Smooth muscle cell (in vitro differentiated cells): ENCODE results near the gene PARK7. TPM values are rescaled to one million over a fixed set of nuclear protein-coding genes. Genes with fewer than 3 reads are reported as not detected.
"Not testable (repeated sequence)": the region's sequence is repeated elsewhere in the genome, so short reads cannot be mapped to it uniquely, and the experiment has no call there.

ENCODE experiments used
- DNase-seq: peaks from one replicate; lab custom pipeline; 2025; ENCODE audit not compliant: unreplicated experiment; lab: John Stamatoyannopoulos, UW
- H2AFZ ChIP-seq: fragments of 200-600 bp; sonication (generic); 2 replicates; pipeline ENCODE4 v1.6.0; 2016; ENCODE audit warnings: antibody characterized with exemption, low read depth, mild to moderate bottlenecking
- H3F3A ChIP-seq: fragments of 200-600 bp; sonication (generic); 2 replicates; pipeline ENCODE4 v1.6.0; 2017; ENCODE audit warnings: antibody characterized with exemption, low read depth
- H3K27ac ChIP-seq: fragments of 200-600 bp; sonication (generic); 2 replicates; pipeline ENCODE4 v1.5.1; 2016; ENCODE audit warnings: low read depth, mild to moderate bottlenecking
- H3K27me3 ChIP-seq: fragments of 200-600 bp; sonication (generic); 2 replicates; pipeline ENCODE4 v1.6.1; 2016; ENCODE audit warnings: low read depth, mild to moderate bottlenecking
- H3K36me3 ChIP-seq: fragments of 200-600 bp; sonication (generic); 2 replicates; pipeline ENCODE4 v1.5.1; 2016; ENCODE audit warnings: low read depth
- H3K4me1 ChIP-seq: fragments of 200-600 bp; sonication (generic); 2 replicates; pipeline ENCODE4 v1.5.1; 2016; ENCODE audit warnings: low read depth
- H3K4me2 ChIP-seq: fragments of 200-600 bp; sonication (generic); 2 replicates; pipeline ENCODE4 v1.6.0; 2016; ENCODE audit warnings: mild to moderate bottlenecking
- H3K4me3 ChIP-seq: fragments of 200-600 bp; sonication (generic); 2 replicates; pipeline ENCODE4 v1.5.1; 2016; ENCODE audit warnings: mild to moderate bottlenecking
- H3K79me2 ChIP-seq: fragments of 200-600 bp; sonication (generic); 2 replicates; pipeline ENCODE4 v1.6.0; 2016; ENCODE audit warnings: low read depth, mild to moderate bottlenecking
- H3K9ac ChIP-seq: fragments of 200-600 bp; sonication (generic); 2 replicates; pipeline ENCODE4 v1.6.0; 2016; ENCODE audit warnings: low read depth
- H3K9me3 ChIP-seq: fragments of 200-600 bp; sonication (generic); replicated peaks from 2 replicates; pipeline ENCODE4 v1.5.1; 2016; ENCODE audit warnings: low read depth
- H4K20me1 ChIP-seq: fragments of 200-600 bp; sonication (generic); 2 replicates; pipeline ENCODE4 v1.6.0; 2016; ENCODE audit warnings: low read depth
- WGBS: methylation state at CpG from one replicate; pipeline ENCODE4 v1.1.7; 2016; ENCODE audit warnings: low lambda C conversion rate; 5-methylcytosine and 5-hydroxymethylcytosine counted together
- polyA plus RNA-seq: library from polyadenylated mRNA; unstranded; fragments of >200 nt; fragmentation: Nextera tagmentation; extraction: Ambion mirVana; gene quantifications from 2 replicates; pipeline ENCODE4 v1.2.1, GENCODE V29; 2016
- total RNA-seq: library from RNA; depleted of rRNA; stranded (reverse); fragments of >200 nt; gene quantifications from 2 replicates; pipeline ENCODE4 v1.2.3, GENCODE V29; 2014
- TF ChIP-seq, protein P1 (sequence below): fragments of 200-600 bp; sonication (generic); IDR thresholded peaks from 2 replicates; pipeline ENCODE4 v1.5.1; 2017; ENCODE audit warnings: borderline replicate concordance, mild to moderate bottlenecking, antibody characterized with exemption; ENCODE audit not compliant: insufficient read depth, poor library complexity, severe bottlenecking

The PARK7 gene
- total and polyA plus RNA-seq, 2 experiments from 2014 or later: 179 to 461 TPM

DNA sequence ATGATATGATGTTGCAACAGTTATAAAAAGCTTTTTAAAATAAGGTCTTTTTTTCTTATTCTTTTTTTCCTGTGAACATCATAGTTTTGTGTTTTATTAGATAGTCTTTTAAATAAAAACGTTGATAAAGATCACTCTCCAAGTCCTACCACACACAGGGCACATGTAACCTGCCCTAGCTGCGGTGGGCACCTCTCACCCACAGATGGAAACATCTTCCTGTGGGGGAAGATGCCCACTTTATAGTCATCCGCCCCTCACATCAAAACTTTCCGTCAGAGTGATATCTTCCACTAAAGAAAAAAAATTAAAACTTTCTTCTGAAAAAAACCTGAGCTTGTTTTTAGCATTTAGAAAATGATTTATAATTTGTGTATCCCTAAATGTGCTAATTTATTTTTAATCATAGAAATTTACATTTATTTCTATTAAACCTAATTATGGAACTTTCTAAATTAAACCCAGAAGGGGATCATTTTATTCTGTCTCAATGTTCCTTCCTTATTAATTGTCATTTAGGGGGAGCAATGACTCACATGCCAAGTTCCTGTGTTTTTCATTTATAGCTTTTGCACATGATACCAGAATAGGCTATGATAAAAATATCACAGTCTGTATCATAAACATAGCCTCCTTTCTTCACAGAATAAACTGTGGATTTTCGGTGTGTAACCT is 45.5 kb upstream of the PARK7 start:
- Histone ChIP-seq H3K79me2 (no peaks in the 10 kb centered on the region), H4K20me1 (no peaks in the 10 kb centered on the region), H3K36me3 (no peaks in the 10 kb centered on the region), H3K27ac (no peak overlapping the region), H3K9me3 (no peaks in the 10 kb centered on the region), H3K4me2 (no peak overlapping the region), H2AFZ (no peak overlapping the region), H3K4me3 (no peak overlapping the region), H3K9ac (no peak overlapping the region), H3F3A (no peaks in the 10 kb centered on the region), H3K27me3 (no peaks in the 10 kb centered on the region), H3K4me1 (no peaks in the 10 kb centered on the region)
- DNase-seq: no peak
- 86% methylated on average over 5 of the region's 5 CpGs for WGBS
- TF ChIP-seq, protein P1, sequence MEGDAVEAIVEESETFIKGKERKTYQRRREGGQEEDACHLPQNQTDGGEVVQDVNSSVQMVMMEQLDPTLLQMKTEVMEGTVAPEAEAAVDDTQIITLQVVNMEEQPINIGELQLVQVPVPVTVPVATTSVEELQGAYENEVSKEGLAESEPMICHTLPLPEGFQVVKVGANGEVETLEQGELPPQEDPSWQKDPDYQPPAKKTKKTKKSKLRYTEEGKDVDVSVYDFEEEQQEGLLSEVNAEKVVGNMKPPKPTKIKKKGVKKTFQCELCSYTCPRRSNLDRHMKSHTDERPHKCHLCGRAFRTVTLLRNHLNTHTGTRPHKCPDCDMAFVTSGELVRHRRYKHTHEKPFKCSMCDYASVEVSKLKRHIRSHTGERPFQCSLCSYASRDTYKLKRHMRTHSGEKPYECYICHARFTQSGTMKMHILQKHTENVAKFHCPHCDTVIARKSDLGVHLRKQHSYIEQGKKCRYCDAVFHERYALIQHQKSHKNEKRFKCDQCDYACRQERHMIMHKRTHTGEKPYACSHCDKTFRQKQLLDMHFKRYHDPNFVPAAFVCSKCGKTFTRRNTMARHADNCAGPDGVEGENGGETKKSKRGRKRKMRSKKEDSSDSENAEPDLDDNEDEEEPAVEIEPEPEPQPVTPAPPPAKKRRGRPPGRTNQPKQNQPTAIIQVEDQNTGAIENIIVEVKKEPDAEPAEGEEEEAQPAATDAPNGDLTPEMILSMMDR: no peak

DNA sequence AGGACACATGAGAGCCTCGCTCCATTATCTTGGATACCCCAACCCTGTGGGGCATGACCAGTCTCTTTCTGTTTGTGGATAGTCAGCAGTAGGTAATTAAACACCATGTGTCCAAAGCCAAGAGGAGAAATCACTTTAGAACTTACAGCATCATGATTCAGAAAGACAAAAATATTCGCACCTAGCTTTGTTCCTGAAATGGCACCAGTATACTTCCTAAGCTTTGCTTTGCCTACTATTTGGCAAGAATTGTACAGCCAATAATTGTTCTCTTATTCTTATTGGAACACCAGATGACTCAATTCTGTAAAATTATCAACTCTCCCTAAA is 45.0 kb upstream of the PARK7 start:
- DNase-seq: no peak
- TF ChIP-seq, protein P1: no peak
- Histone ChIP-seq H3K4me2 (no peak overlapping the region), H3K36me3 (no peaks in the 10 kb centered on the region), H3K9me3 (no peaks in the 10 kb centered on the region), H3K79me2 (no peaks in the 10 kb centered on the region), H3K27ac (no peak overlapping the region), H3K4me3 (no peak overlapping the region), H3K9ac (no peak overlapping the region), H4K20me1 (no peaks in the 10 kb centered on the region), H2AFZ (no peak overlapping the region), H3K27me3 (no peaks in the 10 kb centered on the region), H3K4me1 (no peaks in the 10 kb centered on the region), H3F3A (no peaks in the 10 kb centered on the region)
- WGBS: 94% methylated on average over 2 of the region's 2 CpGs

DNA sequence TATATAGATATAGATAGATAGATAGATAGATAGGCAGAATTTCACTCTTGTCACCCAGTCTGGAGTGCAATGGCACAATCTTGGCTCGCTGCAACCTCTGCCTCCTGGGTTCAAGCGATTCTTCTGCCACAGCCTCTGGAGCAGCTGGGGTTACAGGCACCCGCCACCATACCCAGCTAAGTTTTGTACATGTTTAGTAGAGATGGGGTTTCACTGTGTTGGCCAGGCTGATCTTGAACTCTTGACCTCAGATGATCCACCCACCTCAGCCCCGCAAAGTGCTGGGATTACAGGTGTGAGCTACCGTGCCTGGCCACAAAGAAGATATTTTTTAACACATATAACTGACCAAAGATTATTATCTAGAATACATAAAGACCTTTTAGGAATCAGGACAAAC is 43.5 kb upstream of the PARK7 start:
- not testable (repeated sequence) for H3K9ac ChIP-seq, H3K4me1 ChIP-seq, H3K79me2 ChIP-seq, H3K4me3 ChIP-seq, H3K27me3 ChIP-seq, H3K9me3 ChIP-seq, DNase-seq, H3F3A ChIP-seq, H3K27ac ChIP-seq, H3K36me3 ChIP-seq, H4K20me1 ChIP-seq, H3K4me2 ChIP-seq, H2AFZ ChIP-seq
- 92% methylated on average over 5 of the region's 5 CpGs for WGBS

DNA sequence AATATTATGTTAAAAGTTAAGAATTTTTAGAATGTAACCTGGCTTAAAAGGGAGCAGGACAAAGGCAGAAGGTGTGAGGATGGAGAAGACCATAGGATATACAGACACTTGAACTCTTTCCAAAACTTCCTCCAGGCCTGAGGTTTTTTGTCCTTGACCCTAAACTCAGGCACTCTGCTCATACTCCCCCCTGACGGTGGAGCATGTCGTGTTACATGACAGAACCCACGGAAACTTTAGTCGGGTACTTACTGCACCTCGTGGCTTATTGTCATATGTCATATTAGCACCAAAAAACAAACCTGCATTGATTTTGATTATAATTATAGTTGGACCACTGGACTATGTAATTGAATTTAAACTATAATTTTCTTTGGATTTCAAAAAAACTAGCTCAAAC is 41.6 kb upstream of the PARK7 start:
- H3K27me3 ChIP-seq: no peaks in the 10 kb centered on the region
- no peaks in the 10 kb centered on the region for H3F3A ChIP-seq
- H3K4me1 ChIP-seq: no peaks in the 10 kb centered on the region
- H3K27ac ChIP-seq: no peak overlapping the region
- H2AFZ ChIP-seq: no peak overlapping the region
- no peak overlapping the region for H3K4me2 ChIP-seq
- TF ChIP-seq, protein P1: no peak
- no peak overlapping the region for H3K9ac ChIP-seq
- H3K36me3 ChIP-seq: no peaks in the 10 kb centered on the region
- H4K20me1 ChIP-seq: no peaks in the 10 kb centered on the region
- WGBS: 95% methylated on average over 5 of the region's 5 CpGs
- no peaks in the 10 kb centered on the region for H3K9me3 ChIP-seq
- H3K79me2 ChIP-seq: no peaks in the 10 kb centered on the region
- DNase-seq: no peak
- no peak overlapping the region for H3K4me3 ChIP-seq
